Measurements from ENCODE around the gene PROS1. TPM values are rescaled to one million over a fixed set of nuclear protein-coding genes. Genes with fewer than 3 reads are reported as not detected.
"Not testable (repeated sequence)": the region's sequence is repeated elsewhere in the genome, so short reads cannot be mapped to it uniquely, and the experiment has no call there.

The PROS1 gene
- total RNA-seq, 4 donors from 2014 or later = 9.3 to 25.0 (median 15.5) TPM

DNA sequence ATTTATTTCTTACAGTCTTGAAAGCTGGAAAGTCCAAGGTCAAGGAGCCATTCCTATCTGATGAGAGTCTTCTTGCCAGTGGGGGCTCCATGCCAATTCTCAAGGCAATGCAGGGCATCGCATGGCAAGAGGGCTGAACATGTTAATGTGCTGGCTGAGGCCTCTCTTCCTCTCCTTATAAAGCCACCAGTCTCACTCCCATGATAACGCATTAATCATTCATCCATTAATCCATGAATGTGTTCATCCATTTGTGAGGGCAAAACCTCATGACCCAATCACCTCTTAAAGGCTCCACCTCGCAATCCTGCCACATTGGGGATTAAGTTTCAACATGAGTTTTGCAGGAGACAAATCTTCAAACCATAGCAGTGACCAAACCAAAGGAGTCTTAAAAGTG lies 118.3 kb downstream of the PROS1 start:
- H3K4me1 ChIP-seq = no peaks in the 10 kb centered on the region
- H3K27me3 ChIP-seq = no peaks in the 10 kb centered on the region
- no peak for DNase-seq
- no peaks in the 10 kb centered on the region for H3K9me3 ChIP-seq
- no peaks in the 10 kb centered on the region for H3K36me3 ChIP-seq
- H3K27ac ChIP-seq = no peak overlapping the region
- TF ChIP-seq POLR2A (IDR thresholded peaks at IDR 0.05) = no peak
- TF ChIP-seq, protein P1, sequence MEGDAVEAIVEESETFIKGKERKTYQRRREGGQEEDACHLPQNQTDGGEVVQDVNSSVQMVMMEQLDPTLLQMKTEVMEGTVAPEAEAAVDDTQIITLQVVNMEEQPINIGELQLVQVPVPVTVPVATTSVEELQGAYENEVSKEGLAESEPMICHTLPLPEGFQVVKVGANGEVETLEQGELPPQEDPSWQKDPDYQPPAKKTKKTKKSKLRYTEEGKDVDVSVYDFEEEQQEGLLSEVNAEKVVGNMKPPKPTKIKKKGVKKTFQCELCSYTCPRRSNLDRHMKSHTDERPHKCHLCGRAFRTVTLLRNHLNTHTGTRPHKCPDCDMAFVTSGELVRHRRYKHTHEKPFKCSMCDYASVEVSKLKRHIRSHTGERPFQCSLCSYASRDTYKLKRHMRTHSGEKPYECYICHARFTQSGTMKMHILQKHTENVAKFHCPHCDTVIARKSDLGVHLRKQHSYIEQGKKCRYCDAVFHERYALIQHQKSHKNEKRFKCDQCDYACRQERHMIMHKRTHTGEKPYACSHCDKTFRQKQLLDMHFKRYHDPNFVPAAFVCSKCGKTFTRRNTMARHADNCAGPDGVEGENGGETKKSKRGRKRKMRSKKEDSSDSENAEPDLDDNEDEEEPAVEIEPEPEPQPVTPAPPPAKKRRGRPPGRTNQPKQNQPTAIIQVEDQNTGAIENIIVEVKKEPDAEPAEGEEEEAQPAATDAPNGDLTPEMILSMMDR (IDR thresholded peaks at IDR 0.05) = no peak
- H3K4me3 ChIP-seq = no peak overlapping the region

DNA sequence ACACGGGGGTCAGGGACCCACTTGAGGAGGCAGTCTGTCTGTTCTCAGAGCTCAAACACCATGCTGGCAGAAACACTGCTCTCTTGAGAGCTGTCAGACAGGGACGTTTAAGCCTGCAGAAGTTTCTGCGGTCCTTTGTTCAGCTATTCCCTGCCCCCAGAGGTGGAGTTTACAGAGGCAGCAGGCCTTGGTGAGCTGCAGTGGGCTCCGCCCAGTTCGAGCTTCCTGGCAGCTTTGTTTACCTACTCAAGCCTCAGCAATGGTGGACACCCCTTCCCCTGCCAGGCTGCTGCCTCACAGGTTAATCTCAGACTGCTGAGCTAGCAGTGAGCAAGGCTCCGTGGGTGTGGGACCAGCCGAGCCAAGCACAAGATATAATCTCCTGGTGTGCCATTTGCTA lies 121.5 kb downstream of the PROS1 start:
- H3K27me3 ChIP-seq, H3K4me3 ChIP-seq, H3K36me3 ChIP-seq, H3K4me1 ChIP-seq, H3K9me3 ChIP-seq, H3K27ac ChIP-seq, DNase-seq: not testable (repeated sequence)

DNA sequence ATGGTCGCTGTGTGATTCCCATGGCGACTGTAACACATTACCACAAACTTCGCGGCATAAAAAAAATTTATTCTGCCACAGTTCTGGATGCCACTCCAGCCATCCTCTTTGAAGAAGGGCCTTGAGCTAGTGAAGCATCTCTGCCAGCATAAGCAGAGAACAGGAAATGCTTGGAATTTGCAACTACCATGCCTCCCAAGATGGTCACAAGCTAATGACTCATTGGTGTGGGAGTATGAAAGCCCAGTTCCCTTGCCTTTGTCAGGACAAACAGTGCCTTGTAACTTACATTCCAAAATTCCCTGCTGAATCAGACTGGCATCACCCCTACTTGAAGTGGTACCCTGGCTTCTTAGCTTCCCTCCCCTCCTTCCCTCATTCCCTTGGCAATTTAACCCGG lies 129.7 kb downstream of the PROS1 start:
- no peak for DNase-seq
- TF ChIP-seq, protein P1 (IDR thresholded peaks at IDR 0.05) = no peak
- no peak for TF ChIP-seq POLR2A (IDR thresholded peaks at IDR 0.05)
- no peaks in the 10 kb centered on the region for H3K4me1 ChIP-seq
- H3K9me3 ChIP-seq = no peaks in the 10 kb centered on the region
- no peaks in the 10 kb centered on the region for H3K27me3 ChIP-seq
- H3K36me3 ChIP-seq = no peaks in the 10 kb centered on the region
- H3K27ac ChIP-seq = no peak overlapping the region
- H3K4me3 ChIP-seq = no peak overlapping the region

DNA sequence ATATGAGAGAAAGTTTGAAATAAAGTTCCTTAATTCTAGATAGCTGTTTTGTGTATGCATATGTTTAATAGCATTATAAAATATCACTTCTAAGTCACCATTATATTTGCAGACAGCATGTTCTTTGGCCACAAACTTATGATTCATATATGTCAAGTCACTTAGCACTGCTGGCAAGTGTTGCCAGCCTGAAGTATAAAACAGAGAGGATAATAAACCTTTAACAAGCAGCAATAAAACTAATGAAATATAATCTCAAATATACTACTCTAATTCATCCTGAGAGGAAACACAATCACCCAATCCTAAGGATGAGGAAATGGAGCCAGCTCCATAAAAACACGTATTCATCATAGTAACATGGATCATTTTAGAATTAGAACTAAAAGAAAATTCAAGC lies 134.5 kb downstream of the PROS1 start:
- not testable (repeated sequence) for H3K4me1 ChIP-seq, DNase-seq, H3K4me3 ChIP-seq, H3K27ac ChIP-seq, H3K36me3 ChIP-seq, H3K27me3 ChIP-seq, H3K9me3 ChIP-seq

Small RNA genes within 50 kb of the gene (small RNA-seq; reads per million reads assigned to genes)
- gene RF00019 (0 reads per million in 2 donors), gene RNU6-488P (0 reads per million in 2 donors), gene RNU6-511P (0 reads per million in 2 donors)

Other genes with a start within 250 kb of the PROS1 start
- 1 to 10 TPM in 3 of 4 donors, under 1 TPM in 1; 0.76 to 3.3 (median 2.7) TPM for gene ARL13B, start 6.3 kb upstream of the PROS1 start, total RNA-seq
- gene STX19, start 54.7 kb upstream of the PROS1 start, total RNA-seq = 10 to 100 TPM in 2 of 4 donors, 1 to 10 TPM in 1, not detected in 1; 7.0 to 13.0 (median 10.3) TPM
- gene DHFR2, start 89.0 kb upstream of the PROS1 start, total RNA-seq = 1 to 10 TPM; 5.2 to 10.0 (median 6.0) TPM
- gene NSUN3, start 89.2 kb upstream of the PROS1 start, total RNA-seq = 10 to 100 TPM; 19.7 to 56.9 (median 22.9) TPM